Dermis lymphatic vessel endothelial cell (primary cell): ENCODE results near the gene ITPA. TPM values are rescaled to one million over a fixed set of nuclear protein-coding genes. Genes with fewer than 3 reads are reported as not detected.

ENCODE experiments used
- total RNA-seq: library from RNA; depleted of rRNA; stranded (reverse); fragments of >200 nt; gene quantifications from 2 replicates; pipeline ENCODE4 v1.2.1, GENCODE V29; 2014

The ITPA gene
- 34.7 and 43.0 TPM in 2 replicates for total RNA-seq

GRCh38 chr20:3209257-3209945 lies at the start of gene ITPA:
Gene ITPA, plus strand, starts transcription at chr20:3209498. Its CDS starts 54 bp downstream, at chr20:3209552.

DNA sequence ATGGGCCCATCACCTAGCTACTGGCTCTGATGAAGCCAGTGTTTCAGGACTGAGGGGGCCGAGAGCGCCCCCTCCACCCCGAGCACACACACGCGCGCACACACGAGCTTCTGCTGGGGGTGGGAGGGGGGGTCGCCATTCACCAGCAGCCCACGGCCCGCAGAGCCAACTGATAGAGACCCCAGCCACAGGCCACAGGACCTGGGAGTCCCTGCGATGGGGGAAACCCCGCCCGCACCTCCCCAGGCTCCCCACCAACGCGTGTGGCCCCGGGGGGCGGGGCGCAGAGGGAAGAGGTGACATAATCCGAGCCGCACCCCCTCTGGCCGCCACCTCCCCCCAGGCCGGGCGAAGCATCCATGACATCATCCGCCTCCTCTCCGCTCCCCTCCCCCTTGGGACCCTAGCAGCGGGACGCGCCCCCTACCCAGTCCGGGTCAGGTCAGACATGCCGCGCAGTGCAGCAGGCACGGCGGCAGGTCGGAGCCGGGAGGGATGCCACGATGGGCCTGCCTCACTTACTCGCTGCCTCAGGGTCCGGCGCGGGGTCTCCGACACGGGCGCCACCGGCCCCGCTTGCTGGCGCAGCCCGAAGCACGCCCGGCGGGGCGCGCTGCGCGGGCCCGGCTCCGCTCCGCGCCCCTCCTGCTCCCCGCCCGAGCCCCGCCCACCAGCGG lies 36.2 kb upstream of the ITPA start, which contains the start of gene LZTS3:
LZTS3 (minus strand) TSS at position 617 of the 677 bp plus-strand sequence. CDS start 6,386 bp downstream, outside the sequence.

GRCh38 chr20:3204124-3204794 lies 5.0 kb upstream of the ITPA start, which contains the start of gene DDRGK1:
Gene DDRGK1, minus strand, starts transcription at chr20:3204682. Its CDS starts 55 bp downstream, at chr20:3204627.

DNA sequence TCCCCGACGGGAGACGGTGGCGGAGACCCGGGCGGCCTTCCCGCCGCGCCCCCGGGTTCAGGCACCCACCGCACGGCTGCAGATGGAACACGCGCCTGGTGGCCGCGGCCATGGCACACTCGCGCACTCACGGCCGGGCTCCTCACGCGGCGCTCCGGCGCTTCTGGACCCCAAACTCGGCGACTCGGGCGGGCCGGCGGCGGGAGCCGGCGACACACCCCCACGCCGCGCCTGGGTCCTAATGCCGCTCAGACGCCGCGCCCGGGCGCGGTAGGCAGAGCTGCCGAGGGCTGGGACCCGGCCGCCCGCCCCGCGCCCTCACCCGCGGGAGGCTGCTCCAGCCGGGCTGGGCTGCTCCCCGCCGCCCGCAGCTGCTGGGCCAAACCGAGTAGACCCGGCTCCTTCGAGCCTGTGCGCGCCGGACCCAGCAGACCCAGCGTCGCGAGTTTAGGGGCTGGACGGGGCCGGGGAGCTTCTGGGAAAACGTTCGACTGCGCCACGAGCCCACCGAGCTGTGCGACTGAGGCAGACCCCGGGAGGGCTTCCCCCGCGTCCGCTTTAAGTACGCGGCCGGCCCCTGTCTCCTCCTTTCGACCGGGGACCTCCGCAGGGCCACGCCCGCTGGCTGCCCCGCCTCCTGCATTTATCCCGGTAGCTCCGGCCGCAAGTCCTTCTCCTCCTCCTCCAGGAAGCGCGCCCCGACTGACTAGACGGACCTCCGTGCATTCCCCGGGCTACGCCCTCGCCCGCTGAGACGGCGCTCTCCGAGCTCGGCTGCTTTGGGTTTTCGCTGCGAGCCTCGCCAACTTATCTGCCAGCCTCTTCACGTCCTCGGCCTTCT lies 29.9 kb downstream of the ITPA start, which contains the start of gene SLC4A11:
SLC4A11 (minus strand) TSS at position 165 of the 841 bp plus-strand sequence; CDS start at position 112, 53 bp downstream.

Other genes with a start within 250 kb of the ITPA start
- gene GNRH2, start 165.9 kb upstream of the ITPA start, total RNA-seq, result 0.09 and 0.11 TPM in 2 replicates
- gene MRPS26, start 163.4 kb upstream of the ITPA start, total RNA-seq, result 20.0 and 28.7 TPM in 2 replicates
- gene OXT, start 137.9 kb upstream of the ITPA start, total RNA-seq, result not detected in 2 replicates
- gene AVP, start 124.8 kb upstream of the ITPA start, total RNA-seq, result not detected in 2 replicates
- 13.4 and 17.2 TPM in 2 replicates for gene FASTKD5, start 49.6 kb upstream of the ITPA start, total RNA-seq
- 2.4 and 2.9 TPM in 2 replicates for gene UBOX5, start 49.6 kb upstream of the ITPA start, total RNA-seq
- 2.2 and 5.9 TPM in 2 replicates for gene LZTS3, start 35.9 kb upstream of the ITPA start, total RNA-seq
- 29.4 and 30.3 TPM in 2 replicates for gene DDRGK1, start 4.8 kb upstream of the ITPA start, total RNA-seq
- 7.8 and 8.9 TPM in 2 replicates for gene SLC4A11, start 29.7 kb downstream of the ITPA start, total RNA-seq
- gene DNAAF9, start 198.2 kb downstream of the ITPA start, total RNA-seq, result 13.0 and 13.4 TPM in 2 replicates